NCI-H1105 (cell line): ENCODE results near the gene FCN1.
"Not testable (repeated sequence)": the region's sequence is repeated elsewhere in the genome, so short reads cannot be mapped to it uniquely, and the experiment has no call there.

Experiments used
- DNase-seq: peaks from one replicate; lab custom pipeline; 2025; lab: John Stamatoyannopoulos, UW

Gene FCN1

DNA sequence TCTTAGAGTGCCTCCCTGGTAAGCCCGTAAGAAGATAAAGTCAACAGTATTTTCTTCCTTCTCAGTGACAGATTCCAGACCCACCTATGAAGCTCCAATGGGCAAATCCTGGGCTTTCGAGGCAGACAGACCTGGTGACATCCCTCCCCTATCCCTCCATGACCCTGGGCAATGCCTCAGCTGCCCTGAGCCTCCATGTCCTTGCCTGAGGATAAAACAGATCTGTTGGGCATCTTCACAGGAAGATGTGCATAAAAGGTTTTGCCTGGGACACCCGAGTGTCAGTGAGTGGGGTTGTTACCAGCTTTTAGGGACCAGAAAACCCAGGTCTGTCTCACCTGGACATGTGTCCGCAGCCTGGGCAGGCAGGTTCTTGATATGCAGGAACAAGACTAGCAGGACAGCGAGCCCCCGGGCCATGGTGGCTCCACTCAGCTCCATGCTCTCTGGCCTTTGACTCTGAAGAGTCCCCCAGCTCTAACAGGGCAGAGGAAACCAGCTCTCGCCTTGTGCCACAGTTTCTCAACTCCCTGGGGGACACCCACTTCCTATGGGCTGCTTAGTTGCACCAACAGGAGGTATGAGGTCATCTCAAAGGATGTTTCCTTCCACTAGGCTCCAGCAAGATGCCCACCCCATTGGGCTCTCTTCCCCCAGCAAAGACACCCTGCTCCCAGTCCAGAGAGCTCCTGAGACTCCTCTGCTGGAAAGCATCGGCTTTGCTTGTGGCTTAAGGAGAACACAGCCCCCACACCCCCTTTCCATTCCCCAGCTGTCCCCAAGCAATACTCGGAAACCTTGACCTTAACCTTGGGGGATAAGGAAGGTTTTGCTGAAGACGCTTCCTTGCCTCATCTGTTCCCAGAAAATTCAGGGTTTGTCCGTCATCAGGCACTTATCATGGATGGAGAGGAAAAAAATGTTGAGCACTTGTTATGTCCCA, at the start of gene FCN1:
FCN1 (minus strand) TSS at position 482 of the 943 bp plus-strand sequence; CDS start at position 441, 41 bp downstream.
- no peak for DNase-seq

DNA sequence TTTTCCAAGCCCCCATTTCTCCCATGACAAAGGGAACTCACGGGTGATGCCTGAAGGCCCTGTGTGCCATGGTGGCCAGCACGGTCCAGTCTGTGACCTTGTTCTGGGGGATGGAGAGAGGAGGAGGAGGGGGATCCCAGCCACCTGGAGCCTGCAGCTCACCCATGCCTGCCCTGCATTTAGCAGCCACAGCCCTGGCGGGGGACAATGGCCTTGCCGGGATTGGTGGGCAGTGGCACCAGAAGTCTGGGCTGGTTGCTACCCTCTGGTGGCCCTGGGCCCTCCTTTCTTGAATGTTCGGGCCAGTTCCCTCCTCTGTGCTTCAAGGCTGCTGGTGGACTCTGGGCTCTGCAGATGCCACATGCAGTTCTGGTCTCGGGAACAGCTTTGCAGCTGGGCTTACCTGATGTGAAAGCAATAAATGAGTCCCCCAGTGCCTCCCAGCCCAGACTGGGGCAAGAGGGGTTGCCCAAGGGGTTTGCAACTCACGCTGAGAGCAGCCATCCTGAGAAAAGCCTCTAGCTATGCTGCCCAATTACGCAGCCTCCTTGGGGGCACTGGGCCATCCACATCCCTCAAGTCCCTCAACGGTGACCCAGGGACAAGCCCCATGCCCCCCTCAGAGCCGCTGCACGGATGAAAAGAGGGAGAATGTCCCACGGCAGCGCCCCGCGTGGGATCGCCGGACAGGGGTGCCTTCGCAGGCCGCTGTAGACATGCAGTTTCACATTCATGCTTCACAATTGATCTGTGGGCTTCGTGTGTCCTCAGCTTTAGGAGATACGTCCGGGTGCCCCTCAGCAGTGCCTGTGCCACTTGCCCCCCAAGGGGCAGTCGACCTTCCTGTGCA, 49.2 kb upstream of the FCN1 start:
- DNase-seq, result no peak

DNA sequence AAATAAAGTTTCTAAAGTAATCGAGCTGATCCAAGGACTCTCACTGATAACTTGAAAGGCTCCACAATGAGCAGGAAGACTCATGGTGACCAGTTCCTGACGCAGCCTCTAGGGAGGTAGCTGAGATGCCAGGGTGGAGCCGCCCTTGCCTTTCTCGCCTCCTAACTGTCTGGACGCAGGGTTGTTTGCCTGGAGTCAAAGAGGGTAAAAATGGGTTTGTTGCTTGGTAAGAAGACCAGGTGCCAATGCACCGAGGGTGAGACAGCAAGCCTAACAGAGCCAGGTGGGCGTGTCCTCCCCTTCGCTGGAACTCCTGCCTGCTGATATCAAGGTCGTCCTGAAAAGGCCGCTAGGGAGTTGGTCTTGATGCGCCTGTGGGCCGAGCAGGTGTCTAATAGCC, 48.6 kb upstream of the FCN1 start:
- DNase-seq, result no peak

DNA sequence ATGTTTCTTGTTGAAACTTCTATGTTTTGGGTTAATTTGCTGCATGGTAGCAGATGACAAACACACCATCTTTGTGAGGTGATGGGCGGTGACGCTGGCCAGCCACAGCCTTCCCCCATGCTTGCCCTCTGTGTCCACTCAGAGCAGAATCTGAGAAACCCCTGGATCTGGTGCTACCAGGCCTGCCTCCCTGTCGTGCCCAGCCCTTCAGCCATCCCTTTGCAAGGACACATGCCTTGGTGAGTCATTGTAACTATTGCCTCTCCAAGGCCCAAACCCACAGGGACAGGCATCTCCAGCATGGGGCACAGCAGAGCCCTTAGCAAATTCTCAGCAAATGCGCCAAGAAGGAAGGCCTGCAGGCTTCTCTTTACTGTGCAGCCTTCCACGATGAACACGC, 48.1 kb upstream of the FCN1 start:
- no peak for DNase-seq

DNA sequence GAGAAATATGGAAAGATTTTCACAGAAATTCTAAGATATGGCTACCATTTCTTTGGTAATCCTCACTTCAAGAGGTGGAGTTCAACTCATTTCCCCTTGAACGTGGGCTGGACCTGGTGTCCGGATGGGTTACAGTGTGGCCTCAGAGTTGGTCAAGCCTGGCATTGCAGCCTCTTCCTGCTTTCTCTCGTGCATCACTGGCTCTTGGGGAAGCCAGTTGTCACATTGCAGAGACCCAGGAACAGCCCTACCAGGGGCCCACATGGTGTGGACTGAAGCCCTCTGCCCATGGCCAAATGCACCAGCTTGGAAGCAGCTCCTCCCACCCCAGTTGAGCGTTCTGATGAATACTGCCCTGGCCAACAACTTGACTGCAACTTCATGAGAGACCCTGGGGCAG, 47.7 kb upstream of the FCN1 start:
- no peak for DNase-seq

DNA sequence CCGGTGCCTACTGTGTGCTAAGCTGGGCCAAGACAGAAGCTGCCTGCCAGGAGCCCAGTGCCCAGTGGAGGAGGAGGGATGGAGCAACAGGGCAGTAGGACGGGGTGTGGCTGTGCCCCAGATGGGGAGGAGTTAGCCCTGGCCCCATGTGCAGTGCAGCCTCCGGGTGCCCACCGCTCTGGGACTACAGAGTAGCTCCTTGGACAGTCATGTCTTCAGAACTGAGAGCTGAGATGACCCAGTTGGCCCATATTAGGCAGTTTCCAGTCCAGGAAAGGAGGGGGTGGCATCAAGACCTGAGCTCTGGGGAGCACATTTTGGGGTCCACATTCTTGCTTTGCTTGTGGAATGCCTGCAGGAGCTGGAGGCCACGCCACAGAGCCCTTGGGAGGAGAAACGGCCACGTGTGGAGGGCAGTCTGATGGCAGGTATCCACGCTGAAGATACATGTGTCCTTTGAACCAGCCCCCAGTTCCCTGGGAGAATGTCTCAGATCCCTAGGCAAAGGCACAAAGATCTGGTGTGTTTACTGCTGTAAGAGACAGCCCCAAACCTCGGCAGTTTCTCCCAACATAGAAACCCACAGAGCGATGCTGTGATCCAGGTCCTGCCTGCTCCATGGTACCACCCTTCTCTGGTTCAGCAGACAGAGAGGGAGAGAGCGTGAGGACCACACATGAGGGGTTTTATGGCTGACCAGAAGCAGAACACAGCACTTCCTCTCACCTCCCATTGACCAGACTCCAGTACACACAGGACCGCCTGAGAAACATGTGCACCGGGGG, 46.8 kb upstream of the FCN1 start:
- no peak for DNase-seq

DNA sequence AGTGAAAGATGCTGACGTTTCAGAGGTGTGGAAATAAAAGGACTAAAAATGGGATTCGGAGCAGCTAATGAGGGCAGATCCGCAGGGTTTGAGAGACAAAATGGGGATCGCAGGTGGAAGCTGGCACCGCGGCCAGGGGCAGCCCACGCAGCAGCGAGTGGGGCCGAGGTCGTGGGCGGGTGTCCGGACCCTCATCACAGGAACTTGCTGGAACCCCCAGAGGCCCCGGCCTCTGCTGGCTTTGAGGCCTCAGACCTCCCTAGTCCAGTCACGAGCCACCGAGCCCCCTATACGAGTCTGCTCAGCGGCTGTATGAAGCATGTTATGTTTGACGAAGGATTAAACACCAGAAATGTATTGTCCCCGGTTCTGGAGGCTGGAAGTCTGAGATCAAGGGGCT, 45.8 kb upstream of the FCN1 start:
- no peak for DNase-seq

DNA sequence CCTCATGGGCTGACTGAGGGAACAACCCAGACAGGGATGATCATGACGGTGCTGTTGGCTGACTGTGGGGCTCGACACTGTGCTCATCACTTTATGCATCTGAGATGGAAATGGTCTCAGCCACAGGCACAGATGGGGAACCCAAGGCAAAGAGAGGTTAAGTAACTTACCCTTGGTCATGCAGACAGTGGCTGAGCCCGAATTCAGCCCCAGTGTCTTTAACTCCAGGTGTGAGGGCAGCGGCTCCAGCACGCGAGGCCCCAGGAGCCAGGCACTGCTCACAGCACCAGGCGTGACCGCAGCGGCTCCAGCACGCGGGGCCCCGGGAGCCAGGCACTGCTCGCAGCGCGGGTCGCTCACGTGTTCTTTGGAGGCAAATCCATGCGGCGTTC, 45.3 kb upstream of the FCN1 start:
- no peak for DNase-seq

DNA sequence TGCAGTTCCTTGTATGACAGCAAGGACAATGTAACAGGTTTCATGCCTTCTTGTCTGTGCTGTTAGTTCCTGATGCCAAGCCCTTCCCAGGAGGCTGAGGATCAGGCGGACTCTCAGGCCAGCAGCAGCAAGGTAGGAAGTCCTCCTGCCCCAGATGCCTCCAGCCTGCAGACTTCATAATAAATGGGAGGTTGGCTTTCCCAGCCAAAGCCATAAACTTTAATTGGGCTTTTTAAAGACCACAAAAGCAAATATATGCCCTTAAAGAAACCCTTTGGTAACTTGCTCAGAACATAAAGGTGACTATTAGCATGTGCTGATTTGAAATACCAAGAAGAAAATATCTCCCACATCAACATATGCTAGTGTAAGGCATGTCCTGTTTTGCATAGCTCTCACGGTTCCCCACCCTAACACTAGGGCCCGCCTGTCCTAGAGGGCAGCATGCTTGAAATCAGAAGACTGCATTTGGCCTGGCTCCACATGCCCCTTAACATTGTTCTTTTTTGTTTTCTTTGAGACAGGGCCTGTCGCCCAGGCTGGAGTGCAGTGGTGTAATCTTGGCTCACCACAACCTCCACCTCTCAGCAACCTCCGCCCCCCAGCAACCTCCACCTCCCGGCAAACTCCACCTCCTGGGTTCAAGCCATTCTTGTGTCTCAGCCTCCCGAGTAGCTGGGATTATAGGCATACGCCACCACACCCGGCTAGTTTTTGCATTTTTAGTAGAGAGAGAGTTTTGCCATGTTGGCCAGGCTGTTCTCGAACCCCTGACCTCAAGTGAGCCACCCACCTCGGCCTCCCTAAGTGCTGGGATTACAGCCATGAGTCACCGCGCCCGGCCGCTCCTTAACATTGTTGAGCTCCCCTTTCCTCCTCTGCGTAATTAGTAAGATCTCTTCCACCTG, 44.6 kb upstream of the FCN1 start:
- no peak for DNase-seq

DNA sequence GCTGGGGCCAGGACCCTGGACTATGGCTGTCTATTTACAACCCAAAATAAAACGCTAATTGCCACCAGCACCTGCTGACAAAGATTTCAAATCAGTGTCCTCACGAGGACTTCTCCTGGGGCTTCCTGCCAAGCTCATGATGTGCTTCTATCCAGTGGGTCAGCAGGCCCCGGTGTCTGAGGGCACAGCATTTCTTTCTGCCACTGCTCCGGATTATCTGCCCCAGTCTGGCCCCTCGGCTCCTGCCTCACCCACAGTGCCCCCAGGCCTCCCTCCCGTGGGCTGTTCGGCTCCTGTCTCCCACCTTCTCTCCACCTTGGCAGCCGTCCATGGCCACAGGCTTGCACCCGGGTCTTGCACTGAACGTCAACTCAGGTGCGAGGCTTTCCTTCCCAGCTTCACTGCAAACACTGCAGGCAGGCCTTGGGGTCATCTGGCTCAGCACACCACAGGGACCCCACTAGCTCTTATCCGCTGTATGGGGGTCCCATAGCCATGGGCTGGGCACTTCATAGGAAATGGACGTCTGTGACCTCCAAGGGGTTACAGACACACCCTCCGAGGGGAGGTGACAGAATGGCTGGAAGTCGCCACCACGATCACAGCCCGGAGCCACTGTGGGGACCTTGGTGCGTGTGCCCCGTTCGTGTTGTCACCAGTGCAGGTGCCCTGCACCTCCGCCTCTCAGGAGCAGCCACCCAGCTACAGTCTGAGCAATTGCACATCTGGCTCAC, 43.8 kb upstream of the FCN1 start:
- no peak for DNase-seq

DNA sequence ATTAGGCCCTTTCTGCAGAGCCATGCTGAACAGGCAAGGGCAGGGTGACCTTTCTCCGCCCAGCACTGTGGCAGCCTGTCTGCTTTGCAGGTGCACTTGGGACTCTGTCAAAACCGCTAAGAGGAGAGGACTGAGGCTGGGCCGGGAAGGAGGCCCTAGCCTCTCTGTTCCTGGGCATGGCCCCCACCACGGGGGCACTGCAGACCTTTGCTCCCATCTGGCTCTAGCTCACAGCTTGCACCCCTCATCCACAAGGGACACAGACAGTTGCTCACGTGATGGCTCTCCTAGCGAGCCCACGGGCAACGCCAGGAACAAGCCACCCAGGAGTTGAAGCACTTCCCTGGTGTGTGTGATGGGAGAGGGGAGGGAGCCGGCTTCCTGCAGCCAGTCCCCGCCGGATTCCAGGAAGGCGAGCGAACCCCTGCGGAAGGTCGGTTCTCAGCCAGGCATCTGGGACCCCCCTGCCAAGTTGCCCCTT, 43.0 kb upstream of the FCN1 start:
- DNase-seq, result no peak

DNA sequence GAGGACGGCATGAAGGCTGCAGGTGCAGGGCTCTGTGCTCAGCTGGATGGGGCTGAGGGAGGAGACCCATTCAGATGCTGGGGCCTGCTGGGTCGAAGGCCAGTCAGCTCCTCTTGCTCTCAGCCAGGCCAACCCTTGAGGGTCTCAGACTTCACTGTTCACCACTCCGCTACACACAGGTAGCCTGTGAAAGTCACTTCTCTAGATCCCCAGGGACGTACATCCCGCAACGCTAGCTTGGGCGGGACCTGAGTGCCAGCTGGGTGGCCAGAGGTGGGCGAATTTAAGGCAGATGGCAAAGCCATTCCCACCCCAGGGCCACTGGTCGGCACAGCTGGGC, 42.2 kb upstream of the FCN1 start:
- no peak for DNase-seq

DNA sequence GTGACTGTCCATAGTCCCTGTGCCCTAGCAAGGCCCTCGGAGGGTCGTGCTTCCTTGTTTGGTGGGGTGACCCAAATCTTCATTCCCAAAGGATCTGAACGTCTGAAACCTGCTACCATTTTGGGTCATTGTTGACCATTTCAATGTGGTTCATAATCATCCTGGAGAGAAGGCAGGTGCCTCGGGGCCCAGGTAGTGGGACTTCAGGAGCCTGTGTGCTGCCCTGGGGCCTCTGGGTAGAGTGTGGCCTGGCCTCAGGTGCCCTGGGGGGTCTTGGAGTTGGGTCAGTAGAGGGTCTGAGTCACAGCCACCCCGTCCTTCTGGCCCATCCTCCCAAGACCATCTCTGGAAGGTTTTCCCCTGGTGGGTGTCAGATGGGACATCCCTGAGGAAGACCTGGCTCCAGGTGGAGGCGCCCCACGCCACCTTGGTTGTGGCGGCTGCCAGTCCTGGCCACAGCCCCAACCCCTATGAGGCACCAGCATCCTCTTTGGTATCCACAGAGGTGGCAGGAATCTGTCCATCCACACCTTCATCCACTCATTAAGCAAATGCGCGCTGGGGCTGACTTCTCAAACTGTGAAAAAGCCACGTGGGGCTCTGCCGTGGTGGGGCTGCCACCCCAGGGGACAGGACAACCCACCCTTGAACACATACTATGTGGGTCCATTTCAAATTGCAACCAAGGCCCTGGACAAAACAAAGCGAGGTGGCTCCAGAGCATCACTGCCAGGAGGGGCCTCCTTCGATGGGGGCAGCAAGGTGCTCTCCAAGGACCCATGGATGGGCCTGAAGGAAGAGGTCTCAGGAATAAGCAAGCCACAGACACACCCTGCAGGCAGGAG, 41.6 kb upstream of the FCN1 start:
- no peak for DNase-seq

DNA sequence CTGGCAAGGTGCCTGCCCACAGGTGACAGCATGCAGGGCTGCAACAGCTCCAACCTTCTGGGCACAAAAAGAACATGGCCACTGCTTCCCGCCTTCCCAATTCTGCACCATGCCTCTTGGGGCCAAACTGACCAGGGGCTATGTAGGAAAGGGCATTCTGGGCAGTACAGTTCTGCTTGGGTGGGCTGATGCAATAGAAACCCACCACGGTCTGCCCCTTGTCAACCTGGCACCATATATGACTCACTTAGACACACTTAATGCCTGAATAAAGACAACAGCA, 40.2 kb upstream of the FCN1 start:
- no peak for DNase-seq

DNA sequence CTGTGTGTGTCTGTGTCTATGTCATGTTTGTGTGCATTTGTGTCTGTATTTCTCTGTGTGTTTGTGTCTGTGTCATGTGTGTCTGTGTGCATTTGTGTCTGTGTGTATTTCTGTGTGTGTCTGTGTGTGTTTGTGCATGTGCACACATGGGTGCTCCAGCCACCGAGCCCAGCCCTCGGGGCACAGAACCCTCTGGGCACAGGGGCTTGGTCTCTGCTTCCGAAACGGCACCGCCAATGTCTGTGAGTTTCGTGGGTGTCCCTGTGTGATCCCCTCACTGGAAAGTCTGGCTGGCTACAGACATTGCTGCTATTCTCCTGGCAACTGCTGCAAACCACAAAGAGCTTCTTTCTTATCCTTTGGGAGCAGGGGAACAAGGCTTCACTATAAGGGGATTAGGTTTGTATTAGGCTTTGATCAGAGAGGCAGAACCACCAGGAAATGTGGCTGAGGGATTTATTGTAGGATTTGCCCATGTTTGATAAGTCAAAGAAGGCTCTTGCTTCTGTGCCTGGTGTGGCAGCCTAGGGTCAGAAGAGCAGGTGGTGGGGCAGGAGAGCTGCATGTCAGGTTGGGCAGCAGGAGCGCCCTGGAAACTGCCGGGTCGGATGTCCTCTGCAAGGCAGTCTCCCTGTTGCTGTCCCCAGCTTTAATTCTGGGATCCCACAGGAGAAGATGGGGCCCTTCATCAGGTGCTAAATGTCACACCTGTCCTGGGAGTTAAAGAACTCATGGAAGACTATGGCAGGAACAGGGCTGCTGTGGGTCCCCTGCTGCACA, 39.6 kb upstream of the FCN1 start:
- DNase-seq, result no peak

DNA sequence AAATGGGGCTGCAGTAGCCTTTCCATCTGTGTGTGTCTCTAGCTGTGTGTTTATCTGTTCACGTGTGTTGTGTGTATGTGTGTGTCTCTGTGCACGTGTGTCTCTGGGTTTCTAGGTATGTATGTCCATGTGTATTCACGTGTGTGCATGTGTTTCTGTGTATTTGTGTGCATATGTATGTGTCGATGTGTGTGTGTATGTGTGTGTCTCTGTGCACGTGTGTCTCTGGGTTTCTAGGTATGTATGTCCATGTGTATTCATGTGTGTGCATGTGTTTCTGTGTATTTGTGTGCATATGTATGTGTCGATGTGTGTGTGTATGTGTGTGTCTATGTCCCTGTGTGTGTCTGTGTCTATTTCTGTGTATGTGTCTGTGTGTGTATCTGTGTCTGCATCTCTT, 38.7 kb upstream of the FCN1 start:
- DNase-seq, result not testable (repeated sequence)

DNA sequence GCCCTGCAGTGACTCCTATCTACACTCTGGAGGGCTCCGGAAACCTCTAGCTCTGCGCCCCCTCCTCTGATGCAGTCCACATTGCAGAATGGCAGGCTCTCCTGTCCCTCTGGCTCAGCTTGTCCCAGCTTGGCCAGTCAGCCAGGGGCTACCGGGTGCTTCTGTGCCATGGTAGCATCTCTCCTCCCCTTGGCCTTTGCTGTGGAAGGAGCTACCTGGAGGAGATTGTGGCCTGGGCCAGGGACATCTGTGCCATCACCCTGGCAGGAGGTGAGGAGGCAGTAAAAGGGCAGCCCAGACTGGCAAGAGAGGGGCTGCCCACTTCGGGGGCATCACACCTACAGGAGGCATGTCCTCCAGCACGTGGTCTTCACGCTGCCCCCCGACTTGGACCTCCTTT, 38.1 kb upstream of the FCN1 start:
- no peak for DNase-seq

DNA sequence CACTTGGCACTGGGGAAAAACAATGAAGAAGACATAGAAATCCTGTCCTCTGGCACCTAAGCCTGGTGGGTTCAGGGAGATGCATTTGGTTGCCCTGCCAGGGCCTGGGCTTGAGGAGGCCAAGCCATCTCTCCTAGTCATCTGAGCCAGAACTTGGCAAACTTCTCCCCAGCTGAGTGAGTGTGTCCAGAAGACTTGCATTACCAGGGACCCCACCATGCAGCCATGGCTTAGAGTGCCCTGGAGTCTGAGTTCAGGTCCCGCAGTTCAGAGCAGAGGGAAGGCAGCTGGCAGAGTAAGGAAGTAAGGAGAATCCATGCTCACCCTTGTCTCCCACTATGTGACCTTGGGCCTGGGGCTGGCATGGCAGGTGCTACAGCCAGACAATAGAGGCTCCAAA, 37.4 kb upstream of the FCN1 start:
- no peak for DNase-seq

DNA sequence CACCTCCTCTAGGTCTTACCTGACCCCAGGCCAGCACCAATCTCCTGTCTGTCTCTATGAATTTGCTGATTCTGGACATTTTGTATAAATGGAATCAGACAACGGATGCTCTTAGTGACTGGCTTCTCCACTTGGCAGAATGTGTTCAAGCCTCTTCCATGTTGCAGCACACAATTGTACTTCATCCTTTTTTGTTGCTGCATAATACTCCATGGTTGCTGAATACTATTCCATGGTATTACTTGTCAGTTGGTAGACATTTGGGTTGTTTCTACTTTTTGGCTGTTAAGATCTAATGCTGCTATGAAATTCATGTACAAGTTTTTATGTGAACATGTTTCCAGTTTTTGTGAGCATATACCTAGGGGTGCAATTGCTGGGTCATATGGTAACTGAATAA, 34.3 kb upstream of the FCN1 start:
- no peak for DNase-seq
